ENCODE results near the gene SCAMP4. TPM values are rescaled to one million over a fixed set of nuclear protein-coding genes. Genes with fewer than 3 reads are reported as not detected.

SCAMP4 gene
- total and polyA plus RNA-seq, 2 of the 13 experiments (the other 11 are each of a cell fraction or from before 2014, with no cell fraction given), result 10.7 to 13.7 TPM

DNA sequence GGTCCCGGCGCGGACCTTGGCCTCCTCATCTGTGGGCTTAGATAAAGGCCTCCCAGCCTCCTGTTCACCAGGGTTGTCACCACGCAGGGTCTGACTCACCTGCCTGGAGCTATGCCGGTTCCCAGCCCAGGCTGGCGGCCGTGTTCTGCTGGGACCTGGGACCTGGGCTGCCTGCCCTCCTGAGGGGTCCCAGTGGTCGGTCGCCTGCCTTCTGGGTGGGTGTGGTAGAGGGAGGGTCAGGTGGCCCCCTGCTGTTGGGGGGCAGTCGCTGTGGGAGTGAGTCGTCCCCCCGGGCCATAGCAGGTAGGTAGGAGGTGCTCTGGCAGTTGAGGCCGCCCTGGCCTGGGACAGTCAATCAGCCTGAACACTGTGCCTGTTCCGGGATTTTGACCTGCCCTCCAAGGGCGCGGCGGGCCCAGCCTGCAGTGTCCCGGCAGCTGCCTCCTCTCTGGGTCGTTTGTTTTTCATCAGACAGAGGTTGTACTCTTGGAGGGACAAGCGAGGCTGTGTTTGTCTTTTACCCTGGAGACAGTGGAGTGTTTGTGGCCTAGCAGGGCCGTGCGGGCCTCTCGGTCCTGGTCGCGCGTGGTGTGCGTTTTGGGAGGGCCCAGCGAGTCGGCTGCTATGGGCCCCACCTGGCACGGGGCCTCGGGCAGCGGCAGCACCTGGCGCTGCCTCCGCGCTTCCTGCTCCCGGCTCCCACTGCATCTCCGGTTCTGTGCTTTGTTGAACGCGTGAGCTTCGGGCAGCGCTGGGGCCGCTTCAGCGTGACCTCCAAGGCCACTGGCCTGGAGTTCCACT is 2.6 kb downstream of the SCAMP4 start (continued):
- no peak for TF ChIP-seq ZBTB49 (CRISPR knock-in tag; IDR thresholded peaks at IDR 0.05; ENCODE audit: borderline replicate concordance)
- TF ChIP-seq ZNF431 (CRISPR knock-in tag; IDR thresholded peaks at IDR 0.05; ENCODE audit: borderline replicate concordance, low read depth), result no peak
- TF ChIP-seq FOXA1 (IDR thresholded peaks at IDR 0.05), result no peak
- no peak for TF ChIP-seq FOXA1 (CRISPR knock-in tag; IDR thresholded peaks at IDR 0.05)
- no peak for TF ChIP-seq JDP2 (CRISPR knock-in tag; IDR thresholded peaks at IDR 0.05; ENCODE audit: borderline replicate concordance)
- TF ChIP-seq KDM1A (CRISPR knock-in tag; IDR thresholded peaks at IDR 0.05), result no peak
- TF ChIP-seq ZNF546 (CRISPR knock-in tag; conservative IDR thresholded peaks at IDR 0.05), result no peak
- TF ChIP-seq KMT2A (CRISPR knock-in tag; IDR thresholded peaks at IDR 0.05), result peak; percentile 43; the same call in 1 of the 2 replicates
- TF ChIP-seq NFIC (IDR thresholded peaks at IDR 0.05; ENCODE audit: low read length), result no peak
- peak; percentile 71; the same call in 1 of the 2 replicates for TF ChIP-seq KAT7 (CRISPR knock-in tag; IDR thresholded peaks at IDR 0.05; ENCODE audit: borderline replicate concordance)
- TF ChIP-seq ZSCAN22 (CRISPR knock-in tag; IDR thresholded peaks at IDR 0.05), result no peak
- no peak for TF ChIP-seq ZMAT3 (CRISPR knock-in tag; conservative IDR thresholded peaks at IDR 0.05)
- no peak for TF ChIP-seq HMG20B (CRISPR knock-in tag; conservative IDR thresholded peaks at IDR 0.05)
- TF ChIP-seq, protein P1, sequence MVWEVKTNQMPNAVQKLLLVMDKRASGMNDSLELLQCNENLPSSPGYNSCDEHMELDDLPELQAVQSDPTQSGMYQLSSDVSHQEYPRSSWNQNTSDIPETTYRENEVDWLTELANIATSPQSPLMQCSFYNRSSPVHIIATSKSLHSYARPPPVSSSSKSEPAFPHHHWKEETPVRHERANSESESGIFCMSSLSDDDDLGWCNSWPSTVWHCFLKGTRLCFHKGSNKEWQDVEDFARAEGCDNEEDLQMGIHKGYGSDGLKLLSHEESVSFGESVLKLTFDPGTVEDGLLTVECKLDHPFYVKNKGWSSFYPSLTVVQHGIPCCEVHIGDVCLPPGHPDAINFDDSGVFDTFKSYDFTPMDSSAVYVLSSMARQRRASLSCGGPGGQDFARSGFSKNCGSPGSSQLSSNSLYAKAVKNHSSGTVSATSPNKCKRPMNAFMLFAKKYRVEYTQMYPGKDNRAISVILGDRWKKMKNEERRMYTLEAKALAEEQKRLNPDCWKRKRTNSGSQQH (CRISPR knock-in tag; IDR thresholded peaks at IDR 0.05; ENCODE audit: low read depth), result no peak
- TF ChIP-seq ZNF230 (CRISPR knock-in tag; IDR thresholded peaks at IDR 0.05), result no peak; the same call in 1 of the 2 replicates
- no peak for TF ChIP-seq ZNF510 (CRISPR knock-in tag; IDR thresholded peaks at IDR 0.05; ENCODE audit: low read depth)
- TF ChIP-seq NONO (IDR thresholded peaks at IDR 0.05), result no peak
- TF ChIP-seq NONO (CRISPR knock-in tag; conservative IDR thresholded peaks at IDR 0.05), result peak; percentile 77
- TF ChIP-seq, protein P2, sequence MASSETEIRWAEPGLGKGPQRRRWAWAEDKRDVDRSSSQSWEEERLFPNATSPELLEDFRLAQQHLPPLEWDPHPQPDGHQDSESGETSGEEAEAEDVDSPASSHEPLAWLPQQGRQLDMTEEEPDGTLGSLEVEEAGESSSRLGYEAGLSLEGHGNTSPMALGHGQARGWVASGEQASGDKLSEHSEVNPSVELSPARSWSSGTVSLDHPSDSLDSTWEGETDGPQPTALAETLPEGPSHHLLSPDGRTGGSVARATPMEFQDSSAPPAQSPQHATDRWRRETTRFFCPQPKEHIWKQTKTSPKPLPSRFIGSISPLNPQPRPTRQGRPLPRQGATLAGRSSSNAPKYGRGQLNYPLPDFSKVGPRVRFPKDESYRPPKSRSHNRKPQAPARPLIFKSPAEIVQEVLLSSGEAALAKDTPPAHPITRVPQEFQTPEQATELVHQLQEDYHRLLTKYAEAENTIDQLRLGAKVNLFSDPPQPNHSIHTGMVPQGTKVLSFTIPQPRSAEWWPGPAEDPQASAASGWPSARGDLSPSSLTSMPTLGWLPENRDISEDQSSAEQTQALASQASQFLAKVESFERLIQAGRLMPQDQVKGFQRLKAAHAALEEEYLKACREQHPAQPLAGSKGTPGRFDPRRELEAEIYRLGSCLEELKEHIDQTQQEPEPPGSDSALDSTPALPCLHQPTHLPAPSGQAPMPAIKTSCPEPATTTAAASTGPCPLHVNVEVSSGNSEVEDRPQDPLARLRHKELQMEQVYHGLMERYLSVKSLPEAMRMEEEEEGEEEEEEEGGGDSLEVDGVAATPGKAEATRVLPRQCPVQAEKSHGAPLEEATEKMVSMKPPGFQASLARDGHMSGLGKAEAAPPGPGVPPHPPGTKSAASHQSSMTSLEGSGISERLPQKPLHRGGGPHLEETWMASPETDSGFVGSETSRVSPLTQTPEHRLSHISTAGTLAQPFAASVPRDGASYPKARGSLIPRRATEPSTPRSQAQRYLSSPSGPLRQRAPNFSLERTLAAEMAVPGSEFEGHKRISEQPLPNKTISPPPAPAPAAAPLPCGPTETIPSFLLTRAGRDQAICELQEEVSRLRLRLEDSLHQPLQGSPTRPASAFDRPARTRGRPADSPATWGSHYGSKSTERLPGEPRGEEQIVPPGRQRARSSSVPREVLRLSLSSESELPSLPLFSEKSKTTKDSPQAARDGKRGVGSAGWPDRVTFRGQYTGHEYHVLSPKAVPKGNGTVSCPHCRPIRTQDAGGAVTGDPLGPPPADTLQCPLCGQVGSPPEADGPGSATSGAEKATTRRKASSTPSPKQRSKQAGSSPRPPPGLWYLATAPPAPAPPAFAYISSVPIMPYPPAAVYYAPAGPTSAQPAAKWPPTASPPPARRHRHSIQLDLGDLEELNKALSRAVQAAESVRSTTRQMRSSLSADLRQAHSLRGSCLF (CRISPR knock-in tag; IDR thresholded peaks at IDR 0.05; ENCODE audit: borderline replicate concordance), result no peak
- no peak for TF ChIP-seq JUND (CRISPR knock-in tag; IDR thresholded peaks at IDR 0.05)
- TF ChIP-seq ZNF652 (CRISPR knock-in tag; IDR thresholded peaks at IDR 0.05; ENCODE audit: borderline replicate concordance, low read depth), result no peak
- TF ChIP-seq ZNF235 (CRISPR knock-in tag; IDR thresholded peaks at IDR 0.05; ENCODE audit: borderline replicate concordance), result no peak
- TF ChIP-seq ZNF619 (CRISPR knock-in tag; IDR thresholded peaks at IDR 0.05), result 0 out of 2 replicates have a peak, but pooled peaks have one; percentile 22
- TF ChIP-seq TOPORS (CRISPR knock-in tag; IDR thresholded peaks at IDR 0.05), result no peak

All from HepG2 (cell line).